ENCODE measurements around the gene RIT2.

GRCh38 chr18:42956287-42956686 lies 159.2 kb downstream of the RIT2 start:
- TF ChIP-seq POLR2A (IDR thresholded peaks at IDR 0.05) (no peak), CTCF (IDR thresholded peaks at IDR 0.05) (no peak), EP300 (IDR thresholded peaks at IDR 0.05) (no peak)

Data from tibial nerve (tissue), 4 donors.